GM18909 (cell line): ENCODE results near the gene MYL4.

Source experiments
- ATAC-seq: cut with Tn5 transposase; IDR thresholded peaks from one replicate; pipeline ENCODE4 v1.9.1; 2021; ENCODE audit warnings: mild to moderate bottlenecking; ENCODE audit not compliant: unreplicated experiment, poor library complexity

The MYL4 gene

DNA sequence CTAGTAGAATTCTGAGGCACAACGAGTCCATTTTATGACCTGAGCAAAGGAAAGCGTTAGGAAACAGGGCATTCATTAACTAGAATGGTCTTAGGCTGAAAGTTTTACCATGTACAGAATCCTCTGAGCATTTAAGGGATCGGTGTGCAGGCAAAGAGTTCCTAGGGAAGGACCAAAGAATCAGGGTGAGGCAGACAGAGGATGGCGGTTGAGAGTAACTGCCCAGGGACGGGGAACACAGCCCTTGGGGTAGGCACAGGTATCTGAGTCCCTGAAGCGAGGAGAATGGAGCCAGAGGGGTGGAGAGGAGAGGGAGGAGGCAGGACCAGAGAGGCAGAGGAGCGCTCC lies 30.4 kb downstream of the MYL4 start:
- no peak for ATAC-seq

DNA sequence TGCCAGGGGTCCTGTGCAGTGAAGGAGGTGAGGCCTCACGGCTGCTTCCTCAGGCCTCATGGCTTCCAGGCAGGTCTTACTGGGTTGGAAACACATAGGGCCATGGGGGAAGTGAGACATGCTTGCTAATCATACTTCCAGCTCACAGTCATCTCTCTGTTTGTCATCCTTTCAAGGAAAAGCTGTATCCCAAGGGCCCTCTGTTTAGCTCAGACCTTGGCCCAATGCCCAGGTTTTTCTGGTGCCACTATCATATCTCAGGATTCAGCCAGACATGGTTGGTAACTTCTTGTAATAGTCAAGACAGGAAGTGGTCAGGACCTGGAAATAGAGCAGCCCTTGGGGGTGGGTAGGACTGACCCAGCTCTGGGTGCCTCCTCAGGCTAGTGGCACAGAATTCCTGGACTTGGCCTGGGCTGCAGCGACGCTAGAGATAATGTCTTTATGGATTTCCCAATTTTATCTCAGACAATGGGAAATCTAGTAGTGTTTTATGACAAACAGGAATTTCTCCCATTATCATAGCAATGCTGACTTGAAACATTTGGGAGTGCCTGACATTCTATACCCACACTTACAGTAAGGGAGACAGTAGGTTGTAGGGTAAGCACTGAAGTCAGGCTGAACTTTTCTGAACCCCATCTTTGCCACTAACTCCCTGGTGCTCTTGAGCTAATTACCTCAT lies 31.0 kb downstream of the MYL4 start:
- ATAC-seq, result no peak

DNA sequence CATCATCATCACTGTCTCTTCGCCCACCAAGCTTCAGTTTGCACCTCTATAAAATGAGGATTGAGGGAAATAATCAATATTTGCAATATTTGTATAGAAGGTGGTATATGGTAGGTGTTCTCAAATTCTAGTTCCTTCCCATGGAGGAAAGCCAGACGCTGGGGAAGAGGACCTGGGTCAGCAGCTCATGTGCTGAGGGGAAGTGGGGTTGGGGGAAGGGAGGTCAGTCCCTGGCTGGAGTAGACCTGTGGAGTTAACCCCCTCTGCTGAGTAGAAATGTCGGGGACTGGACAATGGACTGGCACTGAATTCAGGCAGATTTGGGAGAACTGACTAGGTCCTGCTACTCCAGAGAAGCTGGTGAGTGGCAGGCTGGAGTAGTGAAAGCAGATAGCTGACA lies 31.7 kb downstream of the MYL4 start:
- ATAC-seq, result no peak

DNA sequence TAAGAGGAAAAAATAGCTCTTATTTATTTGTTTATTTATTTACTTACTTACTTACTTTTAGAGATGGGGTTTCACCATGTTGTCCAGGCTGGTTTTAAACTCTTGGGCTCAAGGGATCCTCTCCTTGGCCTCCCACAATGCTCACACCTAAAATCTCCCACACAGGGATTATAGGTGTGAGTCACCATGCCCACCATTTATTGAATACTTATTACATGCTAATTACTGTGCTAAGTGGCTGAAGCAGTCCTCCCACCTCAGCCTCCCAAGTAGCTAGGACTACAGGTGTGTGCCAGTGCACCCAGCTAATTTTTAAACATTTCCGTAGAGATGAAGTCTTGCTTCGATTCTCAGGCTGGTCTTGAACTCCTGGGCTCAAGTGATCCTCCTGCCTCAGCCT lies 33.5 kb downstream of the MYL4 start:
- ATAC-seq, result no peak

DNA sequence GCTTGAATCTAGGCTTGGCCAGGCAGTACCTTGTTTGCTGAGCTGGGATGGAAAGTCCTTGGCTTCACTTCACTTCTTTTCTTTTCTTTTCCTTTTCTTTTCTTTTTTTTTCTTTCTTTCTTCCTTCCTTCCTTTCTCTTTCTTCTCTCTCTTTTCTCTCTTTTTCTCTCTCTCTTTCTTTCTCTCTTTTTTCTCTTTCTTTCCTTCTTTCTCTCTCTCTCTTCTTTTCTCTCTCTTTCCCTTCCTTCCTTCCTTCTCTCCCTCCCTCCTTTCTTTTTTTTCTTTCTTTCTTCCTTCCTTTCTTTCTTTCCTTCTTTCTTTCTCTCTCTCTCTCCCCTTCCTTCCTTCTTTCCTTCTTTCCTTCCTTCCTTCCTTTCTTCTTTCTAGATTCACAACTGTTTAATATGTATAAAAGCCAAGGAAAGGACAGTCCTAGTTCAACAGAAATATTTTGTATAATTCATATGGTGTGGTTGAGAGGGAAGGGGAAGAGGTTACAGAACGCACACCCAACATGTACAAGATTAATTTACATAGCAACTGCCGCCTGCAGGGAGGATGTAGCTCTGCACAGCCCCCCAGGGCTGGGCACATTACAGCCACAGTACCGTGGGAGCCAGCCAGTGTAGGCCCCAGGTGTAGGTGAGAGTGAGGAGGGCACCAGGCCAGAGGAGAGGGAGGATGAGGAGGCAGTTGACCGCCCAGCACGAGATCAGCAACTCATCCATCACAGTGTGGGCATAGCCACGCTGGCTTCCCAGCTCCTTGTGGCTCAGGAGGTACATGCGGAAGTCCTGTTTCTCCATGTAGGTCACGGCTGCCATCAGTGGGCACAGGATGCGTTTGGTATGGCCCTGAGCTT lies 34.8 kb downstream of the MYL4 start:
- ATAC-seq, result no peak

DNA sequence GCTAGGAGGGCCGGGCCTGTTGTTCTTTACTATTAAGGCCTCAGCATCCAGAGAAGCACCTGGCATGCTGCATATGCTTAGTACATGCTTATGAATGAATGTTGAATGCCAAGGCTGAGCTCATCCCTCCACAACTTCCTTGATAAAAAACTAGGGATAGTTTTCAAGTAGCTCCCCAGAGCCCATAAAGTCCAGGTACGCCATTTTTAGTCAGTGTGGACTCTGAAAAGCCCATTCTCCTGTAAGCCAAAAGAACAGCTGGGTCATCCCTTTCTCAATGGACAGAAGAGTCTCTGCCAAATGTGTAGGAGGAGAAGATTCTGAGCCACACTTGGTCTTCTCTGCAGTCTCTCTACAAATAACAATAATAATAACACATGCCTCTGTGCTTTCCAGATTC lies 35.5 kb downstream of the MYL4 start:
- no peak for ATAC-seq

DNA sequence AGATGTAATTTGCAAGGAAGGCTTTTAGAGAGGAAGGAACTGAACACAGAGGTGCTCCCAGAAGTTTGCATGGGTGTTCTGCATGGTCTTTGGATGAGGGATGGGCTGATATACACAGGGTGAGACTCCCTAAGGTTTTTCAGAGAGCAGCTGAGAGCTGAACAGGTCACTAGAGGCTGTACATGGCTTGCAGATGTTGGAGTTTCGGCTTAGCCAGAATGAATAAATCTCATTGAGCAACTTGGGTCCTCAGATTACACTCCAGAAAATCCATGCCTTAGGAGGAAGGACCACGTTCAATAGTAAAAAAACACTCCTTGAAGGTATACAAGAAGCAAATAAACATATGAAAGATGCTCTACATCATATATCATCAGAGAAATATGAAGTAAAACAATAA lies 37.0 kb downstream of the MYL4 start:
- ATAC-seq, result no peak

DNA sequence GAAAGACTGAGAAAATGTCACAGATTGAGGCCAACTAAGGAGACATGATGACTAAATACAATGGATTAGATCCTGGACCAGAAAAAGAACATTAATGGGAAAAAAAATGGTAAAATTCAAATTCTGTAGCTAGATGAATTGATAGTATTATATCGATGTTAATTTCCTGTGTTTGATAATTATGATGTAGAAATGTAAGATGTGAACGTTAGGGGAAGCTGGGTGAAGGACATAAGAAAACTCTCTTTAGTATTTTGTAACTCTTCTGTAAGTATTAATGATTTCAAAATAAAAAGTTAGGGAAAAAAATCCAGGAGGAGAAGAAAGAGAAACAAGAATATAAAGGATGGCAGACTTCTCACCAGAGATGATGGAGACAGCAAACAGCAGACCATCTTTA lies 41.7 kb downstream of the MYL4 start:
- no peak for ATAC-seq

DNA sequence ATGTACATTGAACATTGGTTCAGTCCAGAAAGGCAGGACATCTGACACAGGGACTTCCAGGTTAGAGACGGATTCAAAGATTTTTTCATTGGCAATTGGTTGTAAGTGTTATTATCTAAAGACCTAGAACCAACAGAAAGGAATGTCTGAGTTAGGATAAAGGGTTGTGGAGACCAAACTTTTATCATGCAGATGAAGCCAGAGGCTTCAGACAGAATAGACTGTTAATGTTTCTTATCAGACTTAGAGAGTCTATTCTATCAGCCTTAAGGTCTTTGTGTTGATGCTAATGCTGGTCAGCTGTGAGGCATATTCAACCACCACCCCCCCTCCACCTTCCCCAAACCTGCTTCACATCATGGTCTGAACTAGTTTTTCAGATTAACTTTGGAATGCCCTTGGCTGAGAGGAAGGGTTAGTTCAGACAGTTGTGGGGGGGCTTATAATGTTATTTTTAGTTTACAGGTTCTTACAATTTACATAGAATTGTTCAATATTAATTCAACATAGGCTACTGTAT lies 42.3 kb downstream of the MYL4 start:
- ATAC-seq, result no peak

DNA sequence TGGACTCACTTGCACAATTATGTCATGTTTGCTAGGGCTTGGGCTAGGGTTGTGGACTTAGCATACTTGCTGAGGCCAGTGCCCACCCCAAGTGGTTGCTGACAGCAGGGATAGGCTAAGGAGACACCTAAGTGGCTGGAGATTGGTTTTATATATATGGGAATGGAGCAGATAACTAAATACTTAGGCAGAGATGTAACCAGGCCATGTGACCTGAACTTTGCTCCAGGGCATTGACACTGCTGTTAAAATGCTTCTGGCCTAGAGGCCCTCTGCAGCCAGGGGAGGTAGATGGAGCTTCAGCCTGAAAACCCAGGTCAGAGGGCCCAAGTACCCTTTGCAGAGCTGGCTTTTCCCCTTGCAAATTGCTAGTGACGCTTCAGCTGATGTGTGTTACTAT lies 43.1 kb downstream of the MYL4 start:
- ATAC-seq, result no peak

DNA sequence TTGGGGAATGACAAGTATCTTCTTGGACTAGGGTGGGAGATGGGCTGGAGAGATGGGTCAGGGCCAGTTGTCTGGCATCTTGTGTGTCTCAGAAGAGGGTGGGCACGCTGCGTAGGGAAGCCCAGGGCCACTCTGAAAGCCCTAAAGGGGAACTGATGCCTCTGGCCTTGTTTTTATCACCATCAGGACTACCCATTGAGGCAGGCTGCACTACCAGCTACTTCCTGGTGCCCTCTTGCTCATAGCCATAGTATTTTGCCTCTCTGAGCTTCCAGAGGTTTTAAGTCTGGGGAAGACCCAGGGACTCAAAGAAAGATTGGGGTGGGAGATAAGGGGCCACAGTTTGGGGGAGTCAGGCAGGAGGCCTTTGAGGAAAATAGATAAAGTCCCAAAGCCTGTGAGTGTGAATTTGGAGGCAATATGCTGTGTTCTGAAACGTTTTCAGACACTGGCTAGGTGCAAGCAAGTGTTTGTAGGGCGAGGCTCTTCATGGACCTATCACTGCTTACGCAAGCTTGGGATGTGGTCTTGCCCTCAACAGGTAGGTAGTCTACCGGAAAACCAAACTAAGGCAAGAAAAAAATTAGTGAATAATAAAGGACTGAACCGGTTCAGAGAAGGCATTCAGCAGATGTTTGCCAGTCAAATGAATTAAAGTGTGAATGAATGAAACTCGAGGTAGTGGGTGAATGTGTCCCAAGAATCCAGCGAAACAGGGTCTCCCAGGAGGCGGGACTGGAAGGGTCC lies 43.8 kb downstream of the MYL4 start:
- ATAC-seq, result no peak

DNA sequence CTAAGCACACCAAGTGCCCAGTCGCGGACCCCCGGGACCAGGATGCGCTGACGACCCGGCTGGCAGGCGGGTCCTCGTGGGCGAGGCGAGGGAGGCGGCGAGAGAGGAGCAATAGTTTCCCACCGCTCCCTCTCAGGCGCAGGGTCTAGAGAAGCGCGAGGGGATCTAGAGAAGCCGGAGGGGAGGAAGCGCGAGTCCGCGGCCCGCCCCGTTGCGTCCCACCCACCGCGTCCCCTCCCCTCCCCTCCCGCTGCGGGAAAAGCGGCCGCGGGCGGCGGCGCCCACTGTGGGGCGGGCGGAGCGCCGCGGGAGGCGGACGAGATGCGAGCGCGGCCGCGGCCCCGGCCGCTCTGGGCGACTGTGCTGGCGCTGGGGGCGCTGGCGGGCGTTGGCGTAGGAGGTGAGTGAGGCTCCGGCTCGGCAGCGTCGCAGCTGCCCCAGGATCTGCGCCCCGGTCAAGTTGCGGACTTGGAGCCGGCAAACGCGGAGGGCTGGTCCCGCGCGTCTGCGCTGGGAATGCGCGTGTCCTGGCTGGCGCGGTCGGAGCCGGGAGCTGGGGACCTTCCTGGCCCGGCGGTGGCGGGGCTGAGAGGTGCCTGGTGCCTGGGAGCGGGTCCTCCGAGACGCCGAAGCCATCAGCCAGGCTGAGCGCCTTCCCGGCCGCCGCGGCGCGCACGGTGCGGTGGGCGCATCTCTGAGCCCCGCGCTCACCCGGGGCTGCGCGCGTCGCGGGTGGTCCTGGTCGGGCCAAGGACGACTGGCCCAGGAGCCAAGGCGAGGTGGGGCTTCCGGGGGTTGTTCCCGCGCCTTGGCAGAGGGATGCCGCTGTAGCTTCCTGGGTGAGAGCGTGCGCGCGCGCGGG lies 44.6 kb downstream of the MYL4 start, which contains the start of gene ITGB3:
Gene ITGB3, plus strand, starts transcription at position 287 of the 862 bp plus-strand sequence. Its CDS starts 35 bp downstream, at position 322.
- ATAC-seq, result peak; percentile 86

DNA sequence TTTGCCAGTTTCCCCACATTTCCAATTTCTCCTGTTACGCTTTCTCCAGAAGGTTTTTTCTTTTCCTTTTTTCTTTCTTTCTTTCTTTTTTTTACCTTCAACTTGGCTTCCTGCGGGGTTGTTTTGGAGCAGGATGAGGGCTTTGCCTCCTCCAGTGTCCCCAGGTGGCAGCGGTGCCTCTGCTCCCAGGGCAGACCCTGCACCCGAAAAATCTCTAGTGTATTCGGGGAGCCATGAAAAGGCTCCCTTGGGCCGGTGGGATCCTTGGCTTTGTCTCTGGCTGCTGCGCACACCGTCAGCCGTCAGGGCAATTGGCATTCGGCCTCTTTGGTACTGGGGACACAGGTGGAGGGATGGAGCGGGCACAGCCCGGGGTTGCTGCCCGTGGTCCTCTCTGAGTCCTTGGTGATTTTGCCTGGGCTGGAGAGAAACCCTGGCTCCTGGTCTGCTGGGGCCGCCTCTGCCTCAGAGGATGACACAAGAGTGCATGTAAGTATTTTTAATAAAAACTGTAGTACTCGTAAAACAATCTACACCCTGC lies 45.3 kb downstream of the MYL4 start:
- no peak for ATAC-seq

DNA sequence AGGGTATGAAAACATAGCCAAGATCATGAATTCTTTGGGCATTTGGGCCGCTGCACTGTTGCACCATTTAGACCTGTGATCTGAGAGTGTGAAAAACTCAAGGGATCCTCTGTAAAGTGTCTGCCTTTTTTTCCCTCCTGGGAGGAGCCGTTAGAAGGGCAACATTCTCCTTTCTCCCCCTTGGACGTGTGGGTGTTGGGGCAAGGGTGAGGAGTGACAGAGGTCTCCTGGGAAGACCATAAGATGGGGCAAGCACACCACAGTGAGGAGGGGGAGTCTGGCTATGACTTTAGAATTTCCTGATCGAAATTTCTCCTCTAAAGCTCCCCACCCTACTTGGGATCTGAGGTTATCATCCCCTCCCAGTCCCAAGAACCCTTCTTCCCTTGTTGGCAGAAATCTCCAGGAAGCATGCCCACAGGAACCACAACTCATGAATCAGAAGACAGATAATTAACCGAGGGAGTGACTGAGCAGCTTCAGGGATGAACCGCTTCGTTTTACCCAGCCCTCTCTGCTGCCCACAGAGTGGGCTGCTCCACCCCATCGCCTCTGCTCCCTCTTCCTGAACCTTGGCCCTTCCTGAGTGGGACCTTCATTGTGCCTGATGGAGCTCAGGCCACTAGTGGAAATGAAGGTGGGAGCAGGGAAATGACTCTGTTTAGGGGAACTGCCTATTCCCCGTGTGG lies 48.6 kb downstream of the MYL4 start:
- ATAC-seq, result no peak

DNA sequence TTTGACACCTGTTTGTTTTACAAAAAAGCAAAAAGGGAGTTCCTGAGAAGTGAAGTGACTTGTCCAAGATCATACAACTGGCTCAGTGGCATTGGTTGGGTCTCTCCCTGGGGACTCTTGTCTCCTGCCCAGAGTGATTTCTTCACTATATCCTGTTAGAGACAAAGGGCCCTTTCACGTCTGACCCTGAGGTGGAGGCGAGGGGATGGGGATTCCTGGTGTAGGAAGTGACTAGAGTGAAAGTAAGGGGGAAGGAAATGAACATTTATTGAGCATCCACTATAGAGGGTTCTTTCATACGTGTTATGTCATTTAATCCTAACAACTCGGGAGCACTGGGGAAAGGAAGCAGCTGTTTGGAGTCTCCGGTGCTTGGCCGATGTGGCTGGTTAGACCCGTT lies 53.4 kb downstream of the MYL4 start:
- no peak for ATAC-seq

DNA sequence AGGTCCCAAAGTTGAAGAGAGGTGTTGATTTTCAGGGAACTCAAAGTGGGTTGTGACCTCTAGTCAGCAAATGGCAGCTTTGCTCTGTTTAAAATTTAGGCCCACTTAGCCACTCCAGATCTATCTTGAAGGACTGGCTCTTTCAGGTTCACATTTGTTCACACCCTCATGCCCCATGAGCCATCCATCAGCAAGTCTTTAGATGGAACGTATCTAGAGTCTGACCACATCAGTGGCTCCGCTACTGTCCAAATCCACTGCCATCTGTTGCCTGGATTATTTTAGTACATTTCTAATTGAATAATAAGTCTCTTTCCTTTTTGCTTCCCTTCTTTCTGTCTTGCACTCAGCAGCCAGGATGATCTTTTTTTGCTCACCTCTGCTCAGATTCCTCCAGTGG lies 55.0 kb downstream of the MYL4 start:
- ATAC-seq, result no peak

DNA sequence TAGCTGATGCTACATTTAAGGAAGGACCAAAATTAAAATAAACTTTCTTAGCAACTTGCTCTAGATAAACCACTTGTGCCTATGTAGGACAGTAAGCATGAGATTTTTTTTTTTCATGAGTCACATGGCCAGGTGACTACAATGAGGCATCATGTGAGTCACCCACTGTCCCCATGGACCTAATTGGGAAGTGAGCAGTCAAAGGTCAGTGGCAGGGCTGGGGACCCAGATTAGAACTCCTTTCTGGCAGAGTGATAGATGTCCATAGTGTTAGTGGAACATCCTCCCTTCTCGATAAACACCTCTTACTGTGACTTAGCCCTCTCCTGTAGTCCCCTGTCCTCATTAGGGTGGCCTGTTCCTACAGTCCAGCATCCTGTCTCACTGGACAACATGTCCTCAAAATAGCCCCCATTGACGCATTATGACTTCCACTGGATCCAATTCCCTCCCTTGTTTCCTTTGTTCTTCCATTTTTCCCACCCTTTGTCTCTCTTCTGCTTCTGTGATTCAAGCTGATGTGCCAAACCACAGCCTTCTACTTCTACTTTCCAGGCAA lies 56.9 kb downstream of the MYL4 start:
- ATAC-seq, result no peak

DNA sequence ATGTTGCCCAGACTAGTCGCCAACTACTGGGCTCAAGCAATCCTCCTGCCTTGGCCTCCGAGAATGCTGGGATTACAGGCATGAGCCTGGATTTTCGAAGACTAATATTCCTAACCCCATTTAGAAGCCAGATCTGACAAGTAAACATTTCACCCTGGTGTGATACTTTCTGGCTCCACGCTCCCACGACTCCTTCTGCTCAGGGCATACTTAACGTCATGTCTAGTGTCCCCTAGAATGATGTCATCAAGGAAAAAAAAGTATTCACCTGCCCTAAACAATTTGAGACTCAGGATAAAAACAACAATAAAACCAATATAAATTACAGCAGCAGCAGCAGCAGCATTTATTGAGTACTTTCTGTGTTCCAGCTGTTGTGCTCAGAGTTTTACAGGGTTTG lies 57.6 kb downstream of the MYL4 start:
- ATAC-seq, result no peak

DNA sequence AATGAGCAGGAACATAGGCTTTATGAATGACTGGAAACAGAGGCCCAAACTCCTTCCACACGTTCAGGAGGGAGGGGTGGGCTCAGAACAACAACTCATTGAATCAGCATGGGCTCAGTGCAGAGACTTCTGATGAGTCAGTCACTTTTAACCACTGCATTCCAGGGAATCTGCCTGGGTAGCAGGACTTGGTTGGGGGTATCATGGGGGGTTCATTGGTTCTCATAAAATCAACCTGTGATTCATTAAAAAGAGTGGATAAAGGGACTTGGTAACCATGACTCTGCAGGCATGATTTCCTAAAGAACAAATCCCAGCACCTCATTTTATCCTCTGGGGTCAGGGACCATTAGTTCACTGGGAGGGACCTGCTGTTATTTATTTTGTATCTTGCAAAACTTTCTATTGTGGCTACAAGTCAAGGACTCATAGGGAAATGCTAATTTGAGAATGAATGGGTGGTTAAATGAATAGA lies 58.2 kb downstream of the MYL4 start:
- no peak for ATAC-seq
